ENCODE measurements around the gene FADS3.

FADS3 gene

GRCh38 chr11:61922539-61922938 is 31.2 kb upstream of the FADS3 start:
- Histone ChIP-seq H3K9me3 (ENCODE audit: control insufficient read depth, insufficient read depth, low read length) (no peaks in the 10 kb centered on the region), H3K27ac (ENCODE audit: low read depth, low read length) (no peak overlapping the region), H3K9ac (ENCODE audit: low read depth, low read length) (no peak overlapping the region), H3K4me1 (ENCODE audit: control insufficient read depth, insufficient read depth, low read length) (peaks cover 18% of the 10 kb centered on the region), H3K36me3 (ENCODE audit: control insufficient read depth, insufficient read depth, low read length) (no peaks in the 10 kb centered on the region), H3K4me3 (ENCODE audit: low read depth, low read length) (no peak overlapping the region), H3K27me3 (ENCODE audit: control insufficient read depth, insufficient read depth, low read length) (peaks cover 12% of the 10 kb centered on the region)

- no peak overlapping the region for H3K4me3 ChIP-seq (ENCODE audit: low read depth, low read length)
- no peaks in the 10 kb centered on the region for H3K36me3 ChIP-seq (ENCODE audit: control insufficient read depth, insufficient read depth, low read length)
- peaks cover 20% of the 10 kb centered on the region for H3K27me3 ChIP-seq (ENCODE audit: control insufficient read depth, insufficient read depth, low read length)
- no peak overlapping the region for H3K9ac ChIP-seq (ENCODE audit: low read depth, low read length)
- peaks cover 18% of the 10 kb centered on the region for H3K4me1 ChIP-seq (ENCODE audit: control insufficient read depth, insufficient read depth, low read length)
- H3K9me3 ChIP-seq (ENCODE audit: control insufficient read depth, insufficient read depth, low read length) = no peaks in the 10 kb centered on the region
- H3K27ac ChIP-seq (ENCODE audit: low read depth, low read length) = no peak overlapping the region
Measured at GRCh38 chr11:61921446-61921845, 30.1 kb upstream of the FADS3 start.

GRCh38 chr11:61919705-61920631 is 28.6 kb upstream of the FADS3 start:
- Histone ChIP-seq H3K4me1 (ENCODE audit: control insufficient read depth, insufficient read depth, low read length) (peaks cover 18% of the 10 kb centered on the region), H3K27ac (ENCODE audit: low read depth, low read length) (no peak overlapping the region), H3K27me3 (ENCODE audit: control insufficient read depth, insufficient read depth, low read length) (peaks cover 23% of the 10 kb centered on the region), H3K9ac (ENCODE audit: low read depth, low read length) (no peak overlapping the region), H3K4me3 (ENCODE audit: low read depth, low read length) (no peak overlapping the region), H3K36me3 (ENCODE audit: control insufficient read depth, insufficient read depth, low read length) (no peaks in the 10 kb centered on the region), H3K9me3 (ENCODE audit: control insufficient read depth, insufficient read depth, low read length) (no peaks in the 10 kb centered on the region)

- H3K27me3 ChIP-seq (ENCODE audit: control insufficient read depth, insufficient read depth, low read length) = peaks cover 23% of the 10 kb centered on the region
- H3K4me3 ChIP-seq (ENCODE audit: low read depth, low read length) = no peak overlapping the region
- peaks cover 17% of the 10 kb centered on the region for H3K4me1 ChIP-seq (ENCODE audit: control insufficient read depth, insufficient read depth, low read length)
- H3K36me3 ChIP-seq (ENCODE audit: control insufficient read depth, insufficient read depth, low read length) = no peaks in the 10 kb centered on the region
- H3K9ac ChIP-seq (ENCODE audit: low read depth, low read length) = no peak overlapping the region
- no peak overlapping the region for H3K27ac ChIP-seq (ENCODE audit: low read depth, low read length)
- no peaks in the 10 kb centered on the region for H3K9me3 ChIP-seq (ENCODE audit: control insufficient read depth, insufficient read depth, low read length)
Measured at GRCh38 chr11:61918938-61919704, 27.8 kb upstream of the FADS3 start.

- no peak overlapping the region for H3K27ac ChIP-seq (ENCODE audit: low read depth, low read length)
- peaks cover 10% of the 10 kb centered on the region for H3K4me1 ChIP-seq (ENCODE audit: control insufficient read depth, insufficient read depth, low read length)
- no peak overlapping the region for H3K4me3 ChIP-seq (ENCODE audit: low read depth, low read length)
- H3K9ac ChIP-seq (ENCODE audit: low read depth, low read length) = no peak overlapping the region
- H3K36me3 ChIP-seq (ENCODE audit: control insufficient read depth, insufficient read depth, low read length) = no peaks in the 10 kb centered on the region
- no peaks in the 10 kb centered on the region for H3K9me3 ChIP-seq (ENCODE audit: control insufficient read depth, insufficient read depth, low read length)
- H3K27me3 ChIP-seq (ENCODE audit: control insufficient read depth, insufficient read depth, low read length) = peaks cover 23% of the 10 kb centered on the region
Measured at GRCh38 chr11:61918251-61918937, 27.0 kb upstream of the FADS3 start.

- Histone ChIP-seq H3K4me3 (ENCODE audit: low read depth, low read length) (peak within 1 kb of the TSS; percentile 69), H3K9ac (ENCODE audit: low read depth, low read length) (no peak within 1 kb of the TSS; the same call in 1 of the 2 replicates), H3K4me1 (ENCODE audit: control insufficient read depth, insufficient read depth, low read length) (peaks cover under 1% of the 10 kb centered on the region; the same call in 1 of the 2 replicates), H3K27ac (ENCODE audit: low read depth, low read length) (no peak within 1 kb of the TSS), H3K27me3 (ENCODE audit: control insufficient read depth, insufficient read depth, low read length) (peaks cover 23% of the 10 kb centered on the region), H3K36me3 (ENCODE audit: control insufficient read depth, insufficient read depth, low read length) (no peaks in the 10 kb centered on the region), H3K9me3 (ENCODE audit: control insufficient read depth, insufficient read depth, low read length) (no peaks in the 10 kb centered on the region)
Measured at GRCh38 chr11:61917334-61918109, 26.2 kb upstream of the FADS3 start, which contains the start of gene RAB3IL1. Gene RAB3IL1, minus strand, starts transcription at chr11:61917566. Its CDS starts 199 bp downstream, at chr11:61917367.

GRCh38 chr11:61916737-61917333 is 25.5 kb upstream of the FADS3 start:
- H3K4me1 ChIP-seq (ENCODE audit: control insufficient read depth, insufficient read depth, low read length) = no peaks in the 10 kb centered on the region; the same call in 1 of the 2 replicates
- H3K27ac ChIP-seq (ENCODE audit: low read depth, low read length) = no peak overlapping the region
- peaks cover 23% of the 10 kb centered on the region for H3K27me3 ChIP-seq (ENCODE audit: control insufficient read depth, insufficient read depth, low read length)
- H3K4me3 ChIP-seq (ENCODE audit: low read depth, low read length) = peak overlapping the region; percentile 69
- no peaks in the 10 kb centered on the region for H3K9me3 ChIP-seq (ENCODE audit: control insufficient read depth, insufficient read depth, low read length)
- H3K36me3 ChIP-seq (ENCODE audit: control insufficient read depth, insufficient read depth, low read length) = no peaks in the 10 kb centered on the region
- no peak overlapping the region for H3K9ac ChIP-seq (ENCODE audit: low read depth, low read length)

- Histone ChIP-seq H3K9me3 (ENCODE audit: control insufficient read depth, insufficient read depth, low read length) (no peaks in the 10 kb centered on the region), H3K27me3 (ENCODE audit: control insufficient read depth, insufficient read depth, low read length) (peaks cover 23% of the 10 kb centered on the region), H3K4me1 (ENCODE audit: control insufficient read depth, insufficient read depth, low read length) (no peaks in the 10 kb centered on the region; the same call in 1 of the 2 replicates), H3K4me3 (ENCODE audit: low read depth, low read length) (no peak overlapping the region), H3K27ac (ENCODE audit: low read depth, low read length) (no peak overlapping the region), H3K36me3 (ENCODE audit: control insufficient read depth, insufficient read depth, low read length) (no peaks in the 10 kb centered on the region), H3K9ac (ENCODE audit: low read depth, low read length) (no peak overlapping the region)
Measured at GRCh38 chr11:61914471-61915171, 23.3 kb upstream of the FADS3 start.

GRCh38 chr11:61913699-61914395 is 22.5 kb upstream of the FADS3 start:
- Histone ChIP-seq H3K27ac (ENCODE audit: low read depth, low read length) (no peak overlapping the region), H3K9me3 (ENCODE audit: control insufficient read depth, insufficient read depth, low read length) (no peaks in the 10 kb centered on the region), H3K4me1 (ENCODE audit: control insufficient read depth, insufficient read depth, low read length) (peaks cover 5% of the 10 kb centered on the region), H3K9ac (ENCODE audit: low read depth, low read length) (no peak overlapping the region), H3K4me3 (ENCODE audit: low read depth, low read length) (no peak overlapping the region), H3K36me3 (ENCODE audit: control insufficient read depth, insufficient read depth, low read length) (no peaks in the 10 kb centered on the region), H3K27me3 (ENCODE audit: control insufficient read depth, insufficient read depth, low read length) (peaks cover 23% of the 10 kb centered on the region)
